HG03378 (cell line): ENCODE data around the gene EFNB2.

Experiments used
- ATAC-seq: cut with Tn5 transposase; IDR thresholded peaks from one replicate; pipeline ENCODE4 v1.9.1; 2021; ENCODE audit warnings: mild to moderate bottlenecking, moderate library complexity; ENCODE audit not compliant: unreplicated experiment

Gene EFNB2, protein sequence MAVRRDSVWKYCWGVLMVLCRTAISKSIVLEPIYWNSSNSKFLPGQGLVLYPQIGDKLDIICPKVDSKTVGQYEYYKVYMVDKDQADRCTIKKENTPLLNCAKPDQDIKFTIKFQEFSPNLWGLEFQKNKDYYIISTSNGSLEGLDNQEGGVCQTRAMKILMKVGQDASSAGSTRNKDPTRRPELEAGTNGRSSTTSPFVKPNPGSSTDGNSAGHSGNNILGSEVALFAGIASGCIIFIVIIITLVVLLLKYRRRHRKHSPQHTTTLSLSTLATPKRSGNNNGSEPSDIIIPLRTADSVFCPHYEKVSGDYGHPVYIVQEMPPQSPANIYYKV

DNA sequence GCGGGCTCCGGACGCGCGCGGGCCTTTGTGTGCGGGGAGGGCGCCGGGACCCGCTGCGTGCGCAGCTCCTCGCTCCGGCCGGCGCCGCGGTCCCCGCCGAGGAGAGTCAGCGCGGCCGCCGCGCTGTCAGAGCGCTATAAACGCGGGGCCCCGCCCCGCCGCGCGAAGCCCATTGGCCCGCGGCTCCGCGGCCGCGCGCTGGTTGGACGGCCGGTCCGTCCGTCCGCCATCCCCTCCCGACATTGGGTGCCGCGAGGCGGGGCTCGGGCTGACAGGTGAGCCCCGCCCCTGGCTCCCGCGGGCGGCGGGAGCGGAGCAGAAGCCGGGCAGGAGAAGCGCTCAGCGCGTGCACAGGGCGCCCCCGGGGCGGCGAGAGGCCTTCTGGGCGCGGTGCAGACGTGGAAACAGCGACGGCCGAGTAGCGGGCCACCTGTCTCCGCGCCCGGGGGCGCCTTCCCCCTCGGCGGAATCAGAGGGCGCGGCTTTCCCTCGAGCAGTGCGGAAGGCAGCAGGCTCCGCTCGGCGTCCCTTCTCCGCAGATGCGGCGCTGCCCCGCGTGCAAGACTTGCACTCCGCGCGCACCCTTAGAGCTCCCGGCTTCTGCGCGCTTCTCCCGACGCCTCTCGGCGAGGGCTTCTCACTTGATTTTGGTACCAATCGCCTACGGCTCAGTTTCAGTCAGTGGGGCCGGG, at the start of gene EFNB2:
Gene EFNB2 (minus strand): TSS at position 111 of the 692 bp plus-strand sequence. CDS start 698 bp downstream, outside the sequence.
- ATAC-seq = peak; percentile 84

DNA sequence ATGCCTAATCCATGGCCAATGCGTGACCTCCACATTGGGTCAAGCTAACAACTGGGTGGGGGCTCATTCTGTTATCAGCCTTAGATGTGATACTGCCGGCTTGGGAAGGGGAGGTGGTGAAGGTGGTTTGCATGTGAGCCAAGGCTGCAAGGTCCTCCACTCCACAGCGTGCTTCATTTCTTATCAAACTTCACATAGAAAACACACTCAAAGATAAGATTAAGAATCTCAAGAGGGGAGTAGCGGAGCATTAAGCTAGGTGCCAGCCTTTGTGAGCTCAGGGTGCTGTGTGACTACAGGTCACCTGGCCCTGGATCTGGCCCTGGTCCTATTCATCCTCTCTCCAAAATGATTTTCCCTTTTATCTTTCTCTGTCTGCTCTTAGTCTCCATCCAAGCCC, 45.8 kb upstream of the EFNB2 start:
- ATAC-seq = no peak

DNA sequence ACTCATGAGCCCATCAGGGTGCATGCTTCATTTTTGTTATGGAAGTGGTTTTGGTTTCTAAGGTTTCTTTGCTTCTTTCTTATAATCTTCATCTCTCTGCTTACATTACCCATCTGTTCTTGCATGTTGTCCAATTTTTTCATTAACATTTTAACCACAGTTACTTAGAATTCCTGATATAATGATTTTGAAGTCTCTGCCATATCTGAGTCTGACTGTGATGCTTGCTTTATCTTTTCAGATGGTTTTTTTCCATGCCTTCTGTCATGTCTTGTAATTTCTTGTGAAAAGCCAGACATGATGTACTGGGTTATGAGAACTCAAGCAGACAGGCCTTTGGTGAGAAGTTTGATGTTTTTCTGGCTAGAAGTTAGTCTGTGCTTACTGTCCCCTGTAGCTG, 40.4 kb upstream of the EFNB2 start:
- ATAC-seq = no peak

DNA sequence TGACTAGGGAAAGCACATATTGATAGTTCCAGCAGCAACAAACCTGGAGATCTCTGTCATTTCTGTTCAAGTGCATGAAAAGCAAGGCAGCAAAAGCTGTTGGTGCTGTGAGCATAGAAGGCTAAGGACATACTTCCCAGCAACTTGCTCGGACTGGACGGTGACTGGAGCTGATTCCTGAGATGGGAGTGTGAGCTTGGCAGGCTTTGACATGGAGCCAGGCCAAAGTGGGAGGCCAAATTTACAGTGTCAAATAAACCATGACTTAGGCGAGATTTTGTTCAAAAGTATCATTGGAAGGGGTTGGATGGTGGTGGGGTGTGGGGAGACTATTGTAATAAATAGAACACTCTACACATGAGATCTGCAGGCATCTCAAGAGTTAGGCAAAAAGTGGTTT, 38.4 kb upstream of the EFNB2 start:
- ATAC-seq = no peak

DNA sequence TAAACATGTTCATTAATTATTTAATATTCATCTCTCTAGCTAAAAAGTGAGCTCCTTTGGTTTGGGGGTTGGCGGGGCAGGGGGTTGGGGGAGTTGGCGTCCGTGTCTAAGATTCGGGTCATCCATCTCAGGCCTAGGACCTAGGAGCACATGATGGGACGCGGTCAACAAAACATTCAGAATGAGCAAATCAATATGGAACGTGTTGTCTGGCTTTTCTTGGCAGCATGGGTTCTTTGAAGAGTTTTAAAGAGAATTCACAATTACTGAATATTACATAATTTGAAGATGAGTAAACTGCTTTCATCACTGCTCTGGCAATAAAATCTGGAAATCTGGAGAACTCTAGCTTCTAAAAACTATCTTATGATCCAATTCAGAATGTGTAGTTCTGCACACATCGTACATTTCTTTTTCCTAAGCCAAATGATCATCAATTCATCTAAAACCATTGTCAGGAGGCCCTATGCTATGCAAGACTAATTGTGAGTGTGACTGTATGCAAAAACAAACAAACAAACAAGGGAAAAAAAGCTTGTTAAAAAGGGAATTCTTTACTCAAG, 37.9 kb upstream of the EFNB2 start:
- ATAC-seq = no peak

DNA sequence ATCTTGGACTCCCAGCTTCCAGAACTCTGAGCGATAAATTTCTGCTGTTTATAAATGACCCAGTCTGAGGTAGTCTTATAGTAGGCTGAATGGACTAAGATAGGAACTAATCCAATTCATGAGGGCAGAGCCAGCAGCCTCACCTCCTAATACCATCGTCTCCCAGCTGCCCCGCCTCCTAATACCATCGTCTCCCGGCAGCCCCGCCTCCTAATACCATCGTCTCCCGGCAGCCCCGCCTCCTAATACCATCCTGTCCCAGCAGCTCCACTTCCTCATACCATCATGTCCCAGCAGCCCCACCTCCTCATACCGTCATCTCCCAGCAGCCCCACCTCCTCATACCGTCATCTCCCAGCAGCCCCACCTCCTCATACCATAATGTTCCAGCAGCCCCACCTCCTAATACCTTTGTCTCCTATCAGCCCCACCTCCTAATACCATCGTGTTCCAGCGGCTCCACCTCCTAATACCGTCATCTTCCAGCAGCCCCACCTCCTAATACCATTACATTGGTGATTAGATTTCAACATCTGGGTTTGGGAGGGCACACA, 34.9 kb upstream of the EFNB2 start:
- ATAC-seq = no peak

DNA sequence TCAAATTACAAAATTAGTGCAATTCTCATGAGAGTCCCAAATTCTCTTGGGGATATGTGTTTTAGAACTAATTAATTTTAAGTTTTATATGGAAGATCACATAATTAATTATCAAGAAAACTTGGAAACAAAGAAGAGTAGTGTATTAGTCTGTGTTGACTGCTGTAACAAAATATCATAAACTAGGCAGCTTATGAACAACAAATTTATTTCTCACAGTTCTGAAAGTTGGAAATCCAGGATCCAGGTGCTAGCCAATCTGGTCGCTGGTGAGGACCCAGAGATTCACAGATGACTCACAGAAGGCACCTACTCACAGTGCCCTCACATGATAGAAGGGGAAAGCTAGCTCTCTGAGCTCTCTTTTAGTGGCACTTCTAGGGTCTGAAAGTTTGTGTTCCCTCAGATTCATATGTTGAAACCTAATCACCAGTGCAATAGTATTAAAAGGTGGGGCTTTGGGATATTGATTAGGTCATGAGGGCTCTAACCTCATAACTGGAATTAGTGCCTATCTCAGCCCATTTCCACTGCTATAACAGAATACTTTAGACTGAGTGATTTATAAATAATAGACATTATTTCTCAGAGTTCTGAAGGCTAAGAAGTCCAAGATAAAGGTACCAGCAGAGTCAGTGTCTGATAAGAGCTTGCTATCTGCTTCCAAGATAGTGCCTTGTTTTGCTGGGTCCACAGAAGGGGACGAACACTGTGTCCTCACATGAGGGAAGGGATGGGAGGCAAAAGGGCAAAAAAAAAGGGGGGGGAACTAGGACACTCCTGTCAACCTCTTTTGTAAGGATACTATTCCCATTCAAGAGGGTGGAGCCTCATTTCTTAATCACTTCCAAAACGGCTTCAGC, 34.0 kb upstream of the EFNB2 start:
- ATAC-seq = no peak

DNA sequence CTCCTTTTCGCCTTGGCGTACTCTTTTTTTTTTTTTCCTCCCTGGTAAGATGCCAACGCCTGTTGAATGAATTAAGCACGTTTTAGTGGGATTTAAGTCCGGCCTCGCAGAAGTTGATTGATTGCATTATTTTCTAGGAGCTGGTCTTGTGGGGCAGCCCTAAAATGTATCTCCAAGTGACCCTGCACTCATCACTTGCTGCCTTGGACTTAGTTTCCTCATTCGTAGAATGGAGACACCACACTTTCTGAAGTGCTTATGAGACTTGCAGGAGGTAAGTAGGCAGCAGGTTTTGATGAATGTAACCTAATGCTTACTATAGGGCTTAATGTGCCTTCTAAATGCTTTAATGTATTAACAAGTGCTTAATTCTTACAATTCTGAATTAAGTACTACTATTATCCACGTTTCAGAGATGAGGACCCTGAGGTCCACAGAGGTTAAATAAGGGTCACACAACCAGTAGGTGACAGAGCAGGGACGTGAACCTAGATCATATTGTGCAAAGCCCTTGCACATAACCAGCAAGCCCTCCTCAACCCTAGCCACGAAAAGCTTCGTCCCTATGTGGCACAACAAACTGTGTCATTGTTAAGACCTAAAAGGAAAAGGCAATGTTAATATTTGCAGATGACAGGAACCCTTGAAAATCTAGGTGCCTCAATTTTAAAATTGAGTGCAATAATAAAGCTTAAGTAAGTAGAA, 33.0 kb upstream of the EFNB2 start:
- peak; percentile 40 for ATAC-seq

DNA sequence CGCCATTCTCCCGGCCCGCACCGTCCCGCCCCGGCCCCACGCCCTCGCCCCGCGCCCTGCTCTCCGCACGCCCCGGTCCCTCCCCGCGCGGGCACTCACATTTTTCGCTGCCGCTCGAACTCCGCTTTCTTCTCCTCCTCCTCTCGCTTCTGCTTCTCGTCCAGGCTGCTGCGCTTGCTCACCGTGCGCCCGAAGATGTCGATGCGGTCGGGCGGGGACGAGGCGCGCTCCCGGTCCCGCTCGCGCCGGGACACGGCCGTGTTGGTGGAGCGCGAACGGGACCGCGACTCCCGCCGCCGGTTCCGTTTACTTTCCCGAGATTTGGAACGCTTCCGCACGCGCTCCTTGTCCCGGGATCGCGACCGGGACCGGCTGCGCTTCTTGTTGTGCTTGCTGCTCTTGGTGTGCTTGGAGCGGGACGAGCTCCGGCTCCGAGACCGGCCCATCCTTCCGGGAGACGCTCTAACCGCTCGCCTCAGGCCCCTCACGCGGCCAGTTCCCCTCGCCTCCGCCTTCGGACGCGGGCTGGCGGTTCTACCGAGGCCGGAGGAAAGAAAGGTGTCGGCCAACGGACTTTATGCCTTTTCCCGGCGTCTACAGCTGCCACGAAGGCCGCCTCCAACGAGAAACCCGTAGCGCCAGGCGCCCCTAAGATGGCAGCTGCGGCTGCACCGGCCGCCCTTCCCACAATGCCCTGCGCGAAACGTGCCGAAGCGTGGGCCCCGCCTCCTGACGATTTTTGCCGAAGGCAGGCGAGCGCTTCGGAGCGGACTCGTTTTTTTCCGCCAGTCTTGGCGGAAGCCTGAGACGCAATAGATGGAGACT, 32.2 kb upstream of the EFNB2 start, which contains the start of gene ARGLU1:
Gene ARGLU1 (minus strand): TSS at position 664 of the 825 bp plus-strand sequence. CDS start 218 bp downstream, at position 446.
- ATAC-seq = peak; percentile 65

DNA sequence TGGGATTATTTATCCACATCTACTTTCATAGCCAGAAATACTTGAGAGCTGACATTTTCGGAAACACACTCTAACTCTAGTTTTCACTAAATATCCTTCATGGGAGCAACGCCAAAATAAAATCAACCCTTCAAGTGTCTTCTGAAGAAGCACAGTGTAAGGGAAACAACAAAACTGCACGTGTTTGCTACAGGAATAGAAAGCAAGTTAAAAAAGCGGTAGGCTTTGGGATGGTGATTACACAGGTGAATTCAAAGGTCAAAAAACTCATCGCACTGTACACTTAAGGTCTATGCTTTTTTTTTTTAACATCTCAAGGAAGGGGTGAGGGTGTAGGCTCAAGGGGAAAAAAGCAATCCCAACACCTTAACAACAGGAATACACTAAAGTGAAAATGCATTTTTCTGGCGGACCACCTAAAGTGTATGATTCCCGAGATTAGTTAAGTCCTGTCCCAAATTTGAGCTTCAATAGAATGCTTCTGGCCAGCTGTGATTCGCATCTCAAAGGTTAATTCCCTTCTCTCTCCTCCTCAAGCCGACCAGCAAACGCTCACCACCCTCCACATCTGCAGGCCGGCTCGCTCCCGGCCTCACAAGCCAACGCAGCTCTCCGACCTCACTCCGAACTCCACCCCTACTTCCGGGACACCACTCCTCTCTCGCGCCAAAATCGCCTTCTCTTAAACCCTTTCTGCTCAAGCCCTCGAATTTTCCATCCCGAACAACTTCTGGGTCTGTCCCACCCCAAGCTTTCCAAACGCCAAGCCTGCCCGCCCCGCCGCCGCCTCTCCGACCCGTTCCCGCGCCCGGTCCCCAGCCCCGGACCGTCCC, 31.4 kb upstream of the EFNB2 start:
- ATAC-seq = peak; percentile 40

DNA sequence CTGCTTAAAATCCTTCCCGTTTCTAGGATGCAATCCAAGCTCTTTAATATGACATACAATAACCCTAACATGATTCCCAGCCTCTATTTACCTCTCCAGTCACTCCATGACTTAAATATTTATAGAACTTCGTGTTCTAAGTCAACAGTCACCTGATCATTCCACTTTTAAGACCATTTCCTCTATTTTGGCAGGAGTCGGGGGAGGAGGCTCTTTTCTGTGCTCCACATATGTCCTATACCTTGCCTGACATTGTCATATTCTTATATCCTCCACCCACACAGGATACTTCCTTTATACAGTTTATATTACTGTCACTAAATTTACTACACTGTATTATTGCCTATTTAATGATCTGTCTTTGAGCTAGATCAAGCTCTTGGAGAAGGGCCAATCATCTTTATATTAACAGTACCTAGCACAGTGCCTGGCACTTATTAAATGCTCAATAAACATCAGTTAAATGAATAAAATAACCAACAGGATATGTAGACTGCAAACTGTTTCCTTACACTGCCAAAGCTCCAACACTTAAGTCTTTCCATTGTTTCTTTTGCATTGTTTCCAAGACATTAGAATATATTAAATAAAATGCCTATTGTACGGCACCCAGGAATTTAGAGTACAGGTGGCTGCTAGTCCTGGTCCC, 29.8 kb upstream of the EFNB2 start:
- no peak for ATAC-seq

DNA sequence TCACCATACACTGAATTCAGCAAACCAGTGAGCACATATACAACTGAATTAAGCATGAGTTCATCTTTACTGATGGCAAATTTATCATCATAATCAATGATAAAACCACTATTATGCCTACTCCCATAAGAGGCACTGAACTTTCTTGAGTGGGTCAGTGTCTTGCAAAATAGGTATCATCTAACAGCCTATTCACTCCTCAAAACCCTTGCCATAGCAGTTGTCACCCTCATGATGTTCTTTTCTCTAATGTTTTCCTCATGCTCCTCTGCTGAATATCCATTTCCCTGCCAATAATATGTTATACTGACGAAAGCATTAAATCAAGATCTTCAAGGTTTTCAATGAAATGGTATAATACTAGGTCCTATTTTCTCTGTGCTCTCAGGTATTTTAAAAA, 26.8 kb upstream of the EFNB2 start:
- ATAC-seq = no peak

DNA sequence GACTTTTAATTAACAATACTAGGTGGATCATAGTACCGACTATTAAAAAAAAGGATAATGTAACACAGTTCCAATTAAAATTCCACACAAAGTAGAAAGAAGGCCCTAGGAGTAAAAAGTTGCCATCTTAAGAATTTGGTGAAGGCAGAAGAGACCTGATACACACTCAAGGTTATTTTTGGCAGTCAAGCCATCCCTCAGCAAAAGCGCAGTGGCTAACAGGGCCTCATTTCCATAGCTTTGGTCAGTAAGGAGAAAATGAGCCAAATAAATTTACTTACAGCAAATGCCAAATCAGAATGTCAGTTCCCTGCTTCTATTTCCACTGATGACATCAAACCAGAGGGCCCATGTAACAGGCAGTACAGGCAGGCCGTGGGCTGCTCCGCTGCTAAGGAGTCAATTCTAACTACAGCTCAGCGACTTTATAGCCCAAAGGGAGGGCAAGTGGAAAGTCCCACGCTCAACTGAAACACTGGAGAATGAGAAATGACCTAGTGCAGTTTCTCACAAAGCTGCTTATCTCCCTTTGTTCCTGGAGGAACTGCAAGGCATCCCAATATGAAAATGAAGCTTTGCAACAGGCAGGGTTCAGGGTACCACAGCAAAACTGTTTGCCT, 26.2 kb upstream of the EFNB2 start:
- ATAC-seq = peak; percentile 86

DNA sequence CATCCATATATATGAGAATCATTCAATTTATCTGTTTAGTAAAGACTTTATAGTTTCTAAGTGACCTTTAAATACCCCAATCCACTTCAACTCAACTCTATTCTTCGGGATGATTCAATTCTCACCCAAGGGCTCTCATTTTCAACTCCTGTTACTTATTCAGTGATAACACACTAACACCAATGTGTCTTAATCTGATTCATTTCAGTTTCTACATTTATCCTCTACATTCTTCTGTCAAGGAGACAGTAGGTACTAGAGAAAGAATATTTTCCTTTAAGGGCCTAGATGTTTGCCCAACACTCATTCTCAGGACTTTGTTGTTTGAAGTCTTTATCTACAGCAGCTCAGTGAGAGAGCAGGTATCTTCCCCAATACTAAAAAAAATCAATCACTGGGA, 25.4 kb upstream of the EFNB2 start:
- ATAC-seq = peak; percentile 55

DNA sequence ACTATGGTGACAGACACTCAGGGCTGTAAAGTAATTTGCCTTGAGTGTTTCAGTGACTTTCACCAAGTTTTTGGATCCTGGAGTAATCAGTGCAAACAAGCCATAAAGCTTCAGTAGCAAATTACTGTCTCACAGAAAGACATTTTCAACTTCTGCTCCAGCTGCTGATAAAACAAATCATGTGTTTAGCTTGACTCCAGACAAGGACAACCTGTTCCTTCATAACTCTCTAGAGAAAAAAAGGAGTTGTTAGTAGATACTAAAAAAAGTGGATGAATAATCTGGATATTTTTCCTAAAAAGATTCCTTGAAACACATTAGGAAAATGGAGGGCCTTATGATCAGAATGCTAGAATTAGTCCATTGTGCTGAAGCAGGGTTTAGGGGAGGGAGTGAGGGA, 23.1 kb upstream of the EFNB2 start:
- no peak for ATAC-seq

DNA sequence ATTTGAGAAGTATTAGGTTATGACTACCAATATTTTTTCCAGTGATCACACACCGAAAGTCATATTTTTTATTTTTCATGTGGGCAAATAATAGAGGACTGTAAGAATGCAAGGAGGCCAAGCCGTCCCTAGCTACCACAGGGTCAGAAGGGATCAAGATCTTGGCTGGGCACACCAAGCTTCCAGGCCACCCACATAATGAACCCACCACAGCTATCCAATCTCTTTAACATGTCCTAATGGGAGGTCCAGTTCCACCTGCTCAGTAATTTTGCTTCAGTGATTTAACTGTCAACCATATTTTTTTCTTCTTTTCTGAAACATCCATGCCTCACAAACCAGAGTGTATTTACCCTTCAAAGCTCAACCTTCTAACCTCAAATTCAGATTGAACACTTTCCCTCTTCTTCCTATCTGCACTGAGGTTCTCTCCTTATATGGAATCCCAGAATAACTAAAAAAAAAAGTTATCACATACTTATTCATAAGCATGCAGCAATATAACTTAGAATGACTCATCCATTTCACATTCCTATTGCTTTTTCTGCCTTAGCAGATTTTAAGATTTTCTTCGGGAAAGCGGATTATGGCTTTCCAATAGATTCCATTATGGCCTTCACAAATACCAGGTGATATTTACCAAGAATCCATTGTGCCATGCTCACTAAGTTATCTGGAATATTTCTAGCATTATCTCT, 20.3 kb upstream of the EFNB2 start:
- no peak for ATAC-seq

DNA sequence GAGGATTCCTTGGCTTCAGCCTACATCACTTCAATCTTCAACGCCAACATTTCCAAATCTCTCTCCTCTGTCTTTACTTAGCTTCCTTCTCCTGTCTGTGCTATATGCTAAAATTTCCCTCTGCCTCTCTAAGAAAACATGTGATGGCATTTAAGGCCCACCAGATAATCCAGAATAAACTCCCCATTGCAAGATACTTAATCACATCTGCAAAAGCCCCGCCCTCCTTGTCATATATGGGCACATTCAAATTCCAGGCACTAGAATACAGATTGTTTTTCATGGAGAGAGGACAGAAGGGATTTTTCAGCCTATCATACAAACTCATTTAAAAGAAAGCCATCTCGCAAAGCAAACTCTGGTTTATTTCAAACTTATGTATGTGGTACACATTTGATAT, 16.3 kb upstream of the EFNB2 start:
- no peak for ATAC-seq
